DMS 273 treated with DMSO at 0.1 percent for 48 hours (cell line): ENCODE measurements around the gene LMAN2.
A peak's percentile ranks its signal among the peaks of the same experiment; 100 is the strongest.

Experiments used
- DNase-seq: peaks from one replicate; lab custom pipeline; 2025; lab: John Stamatoyannopoulos, UW

LMAN2 gene, protein sequence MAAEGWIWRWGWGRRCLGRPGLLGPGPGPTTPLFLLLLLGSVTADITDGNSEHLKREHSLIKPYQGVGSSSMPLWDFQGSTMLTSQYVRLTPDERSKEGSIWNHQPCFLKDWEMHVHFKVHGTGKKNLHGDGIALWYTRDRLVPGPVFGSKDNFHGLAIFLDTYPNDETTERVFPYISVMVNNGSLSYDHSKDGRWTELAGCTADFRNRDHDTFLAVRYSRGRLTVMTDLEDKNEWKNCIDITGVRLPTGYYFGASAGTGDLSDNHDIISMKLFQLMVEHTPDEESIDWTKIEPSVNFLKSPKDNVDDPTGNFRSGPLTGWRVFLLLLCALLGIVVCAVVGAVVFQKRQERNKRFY

DNA sequence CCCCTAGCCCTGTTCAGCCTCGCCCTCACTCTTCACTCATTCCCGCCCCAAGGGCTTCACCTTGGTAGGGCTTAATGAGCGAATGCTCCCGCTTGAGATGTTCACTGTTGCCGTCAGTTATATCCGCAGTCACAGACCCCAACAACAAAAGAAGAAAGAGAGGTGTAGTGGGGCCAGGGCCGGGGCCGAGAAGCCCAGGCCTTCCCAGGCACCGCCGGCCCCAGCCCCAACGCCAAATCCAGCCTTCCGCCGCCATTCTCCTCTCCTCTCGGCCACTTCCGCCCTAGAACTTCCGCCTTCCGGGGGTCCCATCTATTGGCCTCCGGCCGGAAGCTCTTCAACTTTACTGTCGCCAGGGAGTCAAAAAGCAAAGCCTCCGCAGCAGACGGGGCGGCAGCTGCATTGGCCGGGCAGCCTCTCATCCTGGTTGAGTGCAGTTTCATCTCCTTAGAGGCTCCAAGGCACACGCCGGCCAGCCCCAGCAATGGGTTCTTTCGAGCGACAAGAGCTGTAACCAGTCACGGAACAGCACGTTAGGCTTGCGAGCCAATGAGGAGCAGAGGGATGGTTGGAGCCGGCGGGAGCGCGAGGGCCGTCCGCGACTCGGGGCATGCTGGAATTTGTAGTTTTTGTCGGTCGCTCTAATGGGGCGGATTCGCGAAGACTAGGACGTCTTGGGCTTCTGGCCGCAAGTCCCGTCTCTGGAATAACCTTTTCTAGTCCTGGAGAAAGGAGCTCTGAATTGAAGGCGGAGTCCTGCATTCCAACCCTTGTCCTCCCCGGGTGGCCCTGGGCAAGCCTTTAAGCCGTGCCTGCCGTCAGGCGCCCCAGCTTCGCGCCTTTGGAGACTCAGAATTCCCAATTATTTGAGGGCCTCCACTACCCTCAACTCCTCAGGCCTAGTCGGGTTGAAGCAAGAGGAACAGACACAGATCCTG, at the start of gene LMAN2:
Gene LMAN2 (minus strand): TSS at position 277 of the 938 bp plus-strand sequence. CDS start 21 bp downstream, at position 256.
- DNase-seq, result peak; percentile 87

DNA sequence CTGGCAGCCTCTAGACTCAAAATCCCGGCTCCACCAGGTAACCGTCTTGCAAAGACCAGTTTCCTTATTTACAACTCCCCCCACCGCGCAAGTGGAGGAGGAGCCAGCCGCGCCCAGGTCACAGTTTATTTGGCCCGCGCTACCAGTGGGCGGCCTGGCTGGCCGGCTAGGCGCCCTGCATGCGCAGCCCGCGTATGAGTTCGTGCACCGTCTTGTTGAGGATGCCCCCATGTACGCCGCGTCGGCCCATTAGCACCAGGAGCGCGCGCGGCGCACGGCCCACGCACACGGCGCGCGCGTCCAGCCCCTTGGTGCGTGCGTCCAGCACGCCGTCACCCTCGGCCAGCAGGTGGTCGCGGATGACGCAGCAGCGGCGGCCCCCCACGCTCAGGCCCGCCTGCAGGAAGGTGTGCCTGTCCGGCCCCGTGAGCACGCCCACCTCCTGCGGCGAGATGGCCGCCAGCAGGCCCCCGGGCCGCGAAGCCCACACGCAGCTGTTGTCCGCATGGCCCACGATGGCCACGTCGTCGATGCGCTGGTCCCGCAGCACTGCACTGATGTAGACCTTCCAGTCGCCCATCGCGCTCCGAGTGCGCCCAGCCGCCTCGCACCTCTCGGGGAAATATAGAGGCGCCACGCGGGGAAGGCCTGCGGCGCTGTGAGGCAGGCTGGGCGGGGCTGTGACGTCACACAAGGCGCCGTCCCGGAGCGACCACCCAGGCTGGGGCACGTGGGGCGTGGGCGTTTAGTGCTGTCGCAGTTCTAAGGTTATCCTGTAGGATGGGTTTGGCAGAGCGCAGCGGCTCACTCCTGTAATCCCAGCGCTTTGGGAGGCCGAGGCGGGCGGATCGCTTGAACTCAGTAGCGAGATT, 48.8 kb upstream of the LMAN2 start, which contains the start of gene PFN3:
Gene PFN3 (minus strand): TSS at position 665 of the 872 bp plus-strand sequence. CDS start 85 bp downstream, at position 580.
- no peak for DNase-seq

DNA sequence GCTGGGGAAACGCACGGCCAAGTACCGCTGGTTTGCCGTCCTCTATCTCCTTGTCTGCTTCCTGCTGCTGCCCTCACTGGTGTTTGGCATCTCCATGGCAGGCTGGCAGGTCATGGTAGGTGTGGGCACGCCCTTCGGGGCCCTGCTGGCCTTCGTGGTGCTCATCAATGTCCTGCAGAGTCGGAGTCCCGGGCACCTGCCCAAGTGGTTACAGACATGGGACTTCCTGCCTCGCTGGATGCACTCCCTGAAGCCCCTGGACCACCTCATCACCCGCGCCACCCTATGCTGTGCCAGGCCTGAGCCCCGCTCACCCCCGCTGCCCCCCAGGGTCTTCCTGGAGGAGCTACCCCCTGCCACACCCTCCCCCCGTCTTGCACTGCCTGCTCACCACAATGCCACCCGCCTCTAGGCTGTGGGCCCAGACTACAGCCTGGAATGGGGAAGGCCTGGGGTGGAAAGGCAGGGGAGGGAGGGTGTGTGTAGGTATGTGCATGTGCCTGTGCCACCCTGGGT, 46.5 kb upstream of the LMAN2 start:
- DNase-seq, result no peak

DNA sequence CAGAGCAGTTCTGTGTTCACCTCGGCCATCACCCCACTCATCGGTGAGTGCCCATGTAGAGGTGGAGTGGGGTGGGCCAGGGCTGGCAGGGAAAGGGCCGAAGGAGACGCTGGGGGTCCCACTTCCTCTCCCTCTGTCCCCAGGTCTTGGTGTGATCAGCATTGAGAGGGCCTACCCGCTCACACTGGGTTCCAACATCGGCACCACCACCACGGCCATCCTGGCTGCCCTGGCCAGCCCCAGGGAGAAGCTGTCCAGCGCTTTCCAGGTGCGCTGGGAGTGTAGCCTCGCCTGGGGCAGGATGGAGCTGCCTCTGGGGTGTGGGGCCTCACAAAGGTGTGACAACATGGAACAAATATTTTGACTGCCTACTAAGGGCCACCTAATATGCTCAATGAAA, 45.3 kb upstream of the LMAN2 start:
- DNase-seq, result no peak

DNA sequence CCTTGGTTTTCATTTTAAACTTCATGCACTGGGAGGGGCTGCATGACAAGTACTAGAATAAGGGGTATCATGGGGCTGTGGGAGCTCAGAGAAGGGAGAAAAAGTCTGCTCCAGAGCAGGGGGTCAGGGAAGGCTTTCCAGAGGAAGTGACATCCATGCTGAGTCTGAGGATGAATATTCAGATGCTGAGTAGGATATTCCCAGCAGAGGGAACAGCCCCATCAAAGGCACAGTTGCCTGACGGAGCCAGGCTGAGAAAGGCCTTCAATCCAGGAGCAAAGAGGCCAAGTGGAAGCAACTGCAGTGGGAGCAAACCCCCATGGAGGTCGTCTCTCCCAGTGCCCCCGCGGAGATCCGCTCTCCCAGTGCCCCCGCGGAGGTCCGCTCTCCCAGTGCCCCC, 44.6 kb upstream of the LMAN2 start:
- no peak for DNase-seq

DNA sequence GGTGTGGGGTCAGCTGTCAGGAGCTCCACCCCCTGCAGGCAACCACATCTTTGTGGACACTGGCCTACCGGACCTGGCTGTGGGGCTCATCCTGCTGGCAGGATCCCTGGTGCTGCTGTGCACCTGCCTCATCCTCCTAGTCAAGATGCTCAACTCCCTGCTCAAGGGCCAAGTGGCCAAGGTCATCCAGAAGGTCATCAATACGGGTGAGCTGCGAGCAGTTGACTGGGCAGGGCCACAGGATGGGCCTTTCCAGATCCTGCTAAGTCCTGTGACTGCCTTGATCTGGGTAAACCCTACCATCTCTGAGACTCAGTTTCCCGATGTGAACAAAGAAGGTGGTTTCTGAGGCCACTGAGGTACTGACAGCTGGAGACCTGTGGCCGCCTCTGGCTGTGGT, 42.5 kb upstream of the LMAN2 start:
- no peak for DNase-seq

DNA sequence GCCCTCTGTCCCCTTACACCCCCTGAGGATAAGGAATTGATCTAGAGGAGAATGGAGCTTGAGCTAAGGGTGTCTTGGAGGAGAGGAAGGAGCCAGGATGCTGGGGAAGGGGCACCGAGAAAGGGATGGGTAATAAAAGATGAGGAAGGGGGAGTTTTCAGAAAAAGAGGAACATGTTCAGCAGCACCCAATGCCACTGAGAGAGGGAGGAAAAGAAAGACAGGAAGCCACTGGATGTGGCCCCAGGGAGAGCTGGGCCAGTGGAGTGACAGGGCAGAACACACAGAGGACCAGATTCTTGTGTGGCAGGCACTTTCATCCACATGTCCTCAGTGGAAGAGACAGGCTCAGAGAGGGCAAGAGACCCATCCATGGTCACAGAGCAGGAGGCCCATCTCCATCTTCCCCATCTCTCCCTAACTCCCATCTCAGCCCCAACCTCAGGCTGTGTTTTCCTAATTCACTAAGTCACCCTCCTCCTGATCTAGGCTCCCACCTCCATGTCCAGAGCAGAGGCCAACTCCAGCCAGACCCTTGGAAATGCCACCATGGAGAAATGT, 41.8 kb upstream of the LMAN2 start:
- DNase-seq, result no peak

DNA sequence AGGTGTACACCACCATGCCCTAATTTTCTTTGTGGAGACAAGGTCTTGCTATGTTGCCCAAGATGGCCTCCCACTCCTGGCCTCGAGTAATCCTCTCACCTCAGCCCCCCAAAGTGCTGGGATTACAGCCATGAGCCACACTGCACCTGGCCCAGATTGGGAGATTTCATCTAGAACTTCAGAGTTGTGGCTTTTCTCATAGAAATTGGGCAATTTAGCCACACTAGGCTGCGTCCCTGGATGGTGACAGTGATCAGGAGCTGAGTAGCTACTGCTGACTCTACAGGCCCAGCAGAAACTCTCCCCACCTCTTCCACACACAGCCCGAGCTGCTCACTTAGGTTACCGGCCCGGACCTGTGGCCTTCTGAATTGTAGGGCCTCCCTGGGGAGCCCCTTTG, 41.3 kb upstream of the LMAN2 start:
- no peak for DNase-seq

DNA sequence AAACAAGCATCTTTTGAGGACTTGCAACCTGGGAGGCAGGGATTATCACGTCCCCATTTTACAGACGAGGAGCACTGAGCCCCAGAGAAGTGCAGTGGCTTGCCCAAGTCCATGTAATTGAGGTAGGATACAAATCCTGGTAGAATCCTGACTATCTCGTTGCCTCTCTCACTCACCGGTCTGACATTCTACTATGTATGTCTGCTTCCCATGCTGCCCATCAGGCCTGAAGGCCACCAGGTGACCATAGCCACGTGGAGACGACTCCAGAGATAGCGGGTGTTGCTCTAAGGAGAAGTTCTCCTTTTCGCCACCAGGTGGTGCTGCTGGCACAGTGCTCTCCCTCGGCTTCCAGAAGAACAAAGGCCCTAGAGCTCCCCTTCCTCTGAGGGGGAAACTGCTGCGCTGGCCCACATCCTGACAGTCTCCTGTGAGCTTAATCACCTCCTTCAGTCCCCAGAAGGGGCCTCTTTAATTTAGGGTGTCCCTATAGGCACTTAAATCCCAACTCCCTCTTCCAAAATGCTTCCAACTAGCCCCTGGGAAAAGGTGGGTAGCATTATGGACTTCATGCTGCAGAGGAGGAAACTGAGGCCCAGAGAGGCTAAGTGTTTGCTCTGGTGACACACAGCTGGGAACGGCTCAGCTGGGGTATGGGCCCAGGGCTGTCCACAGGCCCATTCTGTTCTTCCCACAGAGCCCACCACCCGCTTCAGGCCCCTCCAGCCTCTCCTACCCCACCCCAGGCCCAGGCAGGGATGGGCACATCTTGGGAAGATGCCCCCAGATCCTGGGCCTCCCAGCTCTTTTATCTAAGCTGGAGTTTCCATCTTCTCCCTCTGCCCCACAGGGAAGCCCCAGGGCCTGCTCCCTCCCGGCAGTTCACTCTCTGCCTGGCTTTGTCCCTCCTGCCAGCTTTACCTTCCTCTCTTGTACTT, 39.2 kb upstream of the LMAN2 start:
- peak; percentile 42 for DNase-seq

DNA sequence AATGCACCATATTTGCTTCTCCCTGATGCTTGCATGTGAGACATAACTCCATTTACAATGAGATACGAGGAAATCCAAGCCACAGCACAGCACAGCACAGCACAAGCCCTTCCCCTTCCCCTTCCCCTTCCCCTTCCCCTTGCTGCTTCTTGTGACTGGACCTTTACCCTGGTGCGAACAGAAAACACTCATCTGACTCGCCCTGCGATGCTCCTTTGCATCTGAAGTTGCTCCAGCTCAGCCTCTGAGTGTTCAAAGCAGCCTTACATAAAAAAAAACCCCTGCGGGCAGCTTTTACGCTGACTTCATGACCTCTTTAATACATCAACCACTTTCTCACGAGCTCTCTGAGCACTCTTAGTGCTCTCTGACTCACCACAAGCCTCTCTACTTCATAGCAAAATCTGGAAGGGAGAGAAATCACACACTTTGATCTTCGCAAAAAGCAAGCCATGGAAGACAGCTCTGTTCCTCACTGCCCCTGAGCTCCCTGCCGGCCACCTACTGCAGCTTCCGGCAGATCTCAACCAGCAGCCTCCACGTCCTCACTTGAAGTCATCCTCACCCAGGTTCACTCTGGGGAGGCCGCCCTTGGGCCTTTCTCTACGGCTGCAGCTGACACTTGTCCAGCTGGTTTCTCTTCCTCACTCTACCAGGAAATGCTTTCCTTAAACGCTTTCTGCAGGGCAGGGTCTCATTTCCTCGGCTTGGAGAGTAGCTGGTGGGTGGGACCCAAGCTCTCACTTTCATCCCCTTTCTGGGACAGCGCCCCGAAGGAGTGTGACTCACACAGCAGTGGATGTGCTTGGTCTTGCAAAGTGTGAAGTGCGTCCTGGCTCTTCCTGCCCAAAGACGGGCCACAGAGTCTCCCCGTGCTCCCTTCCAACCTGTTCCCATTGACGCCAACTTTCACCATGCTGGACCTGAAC, 38.0 kb upstream of the LMAN2 start:
- DNase-seq, result no peak

DNA sequence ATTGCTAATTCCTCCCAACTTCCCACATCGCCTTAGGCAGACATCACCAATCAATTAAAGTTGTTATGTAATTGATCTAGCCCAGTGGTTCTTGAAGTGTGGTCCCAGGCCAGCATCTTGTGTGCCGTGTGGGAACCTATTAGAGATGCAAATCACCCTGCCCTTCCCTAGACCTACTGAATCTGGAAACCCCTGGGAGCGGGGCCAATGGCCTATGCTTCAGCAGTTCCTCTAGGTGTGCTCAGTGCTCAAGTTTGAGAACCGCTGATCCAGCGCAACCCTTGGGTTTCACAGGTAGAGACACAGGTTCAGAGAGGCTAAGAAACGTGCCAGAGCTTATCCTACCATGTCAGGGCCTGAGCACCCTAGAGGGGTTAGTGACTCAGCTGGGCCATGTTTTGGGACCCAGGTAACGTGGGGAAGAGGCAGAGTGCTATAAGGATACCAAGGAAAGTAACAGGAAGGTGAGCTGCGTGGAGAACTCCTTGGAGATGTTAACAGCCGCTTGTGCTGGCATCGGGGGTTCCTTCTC, 37.1 kb upstream of the LMAN2 start:
- DNase-seq, result no peak

DNA sequence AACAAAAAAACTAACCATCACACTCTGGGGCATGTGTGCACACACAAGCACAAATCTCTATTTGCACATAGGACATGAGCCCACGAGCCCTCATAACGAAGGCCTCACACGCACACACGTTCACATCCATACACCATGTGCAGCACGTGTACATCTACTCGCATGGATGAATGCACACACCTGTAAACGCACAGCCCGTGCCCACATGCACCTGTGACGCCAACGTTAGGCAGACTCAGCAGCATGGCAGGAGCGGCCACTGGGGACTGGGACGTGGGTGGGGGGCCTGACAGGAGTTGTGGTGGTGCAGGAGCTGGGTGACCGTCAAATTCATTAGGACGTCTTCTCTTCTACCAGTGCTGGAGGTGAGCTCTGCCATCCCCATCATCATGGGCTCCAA, 35.9 kb upstream of the LMAN2 start:
- DNase-seq, result no peak

DNA sequence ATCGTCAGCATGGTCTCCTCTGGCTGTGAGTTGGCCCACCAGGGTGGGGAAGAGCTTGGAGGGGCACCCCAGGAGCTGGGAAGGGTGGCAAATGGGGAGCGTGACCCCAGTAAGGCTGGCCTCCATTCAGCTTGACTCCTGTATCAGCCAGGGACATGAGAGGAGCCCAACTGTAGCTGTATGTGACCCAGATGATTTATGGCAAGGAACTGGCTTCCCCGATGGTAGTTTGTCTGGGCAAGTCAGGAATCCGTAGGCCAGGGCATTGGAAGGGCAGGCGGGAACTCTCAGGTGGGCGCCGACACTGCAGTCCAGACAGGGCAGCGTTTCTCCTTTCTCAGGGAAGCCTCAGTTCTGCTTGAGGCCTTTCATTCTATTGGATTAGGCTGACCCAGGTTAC, 35.1 kb upstream of the LMAN2 start:
- no peak for DNase-seq

DNA sequence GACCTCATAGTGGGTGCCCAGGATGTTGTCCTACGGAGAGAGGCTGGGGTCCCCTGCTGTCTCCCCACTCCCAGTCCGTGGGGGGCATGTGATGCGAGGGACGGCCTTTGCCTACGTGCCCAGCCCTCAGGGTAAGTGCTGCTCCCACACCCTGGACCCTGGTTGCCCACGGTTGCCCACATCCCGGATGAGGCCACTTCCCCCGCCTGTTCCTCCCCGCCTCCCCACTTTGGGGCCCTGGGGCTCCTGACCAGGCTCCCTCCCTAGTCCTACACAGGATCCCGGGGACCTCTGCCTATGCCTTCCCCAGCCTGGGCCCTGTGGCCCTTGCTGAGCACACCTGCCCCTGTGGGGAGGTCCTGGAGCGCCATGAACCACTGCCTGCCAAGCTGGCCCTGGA, 34.3 kb upstream of the LMAN2 start:
- DNase-seq, result no peak

DNA sequence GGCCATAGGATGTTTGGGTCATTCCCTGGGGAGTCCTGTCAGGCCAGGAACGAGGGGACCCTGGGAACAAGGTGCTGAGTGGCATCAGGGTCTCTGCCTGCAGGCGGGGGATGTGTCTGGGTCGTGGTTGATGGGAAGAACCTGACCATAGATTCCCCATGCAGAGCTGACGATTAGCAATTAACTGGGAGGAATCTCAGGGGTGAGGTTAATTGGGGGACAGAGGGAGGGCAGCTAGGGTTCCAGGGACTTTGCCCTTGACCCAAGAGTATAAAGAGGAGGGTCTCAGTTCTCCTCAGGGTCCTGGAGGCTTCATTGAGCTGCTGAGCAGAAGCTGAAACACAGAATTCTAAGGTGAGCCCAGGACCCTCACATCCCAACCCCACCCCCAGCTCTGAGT, 32.7 kb upstream of the LMAN2 start, which contains the start of gene SLC34A1:
Gene SLC34A1 (plus strand): TSS at position 301 of the 400 bp plus-strand sequence. CDS start 1,308 bp downstream, outside the sequence.
- DNase-seq, result no peak

DNA sequence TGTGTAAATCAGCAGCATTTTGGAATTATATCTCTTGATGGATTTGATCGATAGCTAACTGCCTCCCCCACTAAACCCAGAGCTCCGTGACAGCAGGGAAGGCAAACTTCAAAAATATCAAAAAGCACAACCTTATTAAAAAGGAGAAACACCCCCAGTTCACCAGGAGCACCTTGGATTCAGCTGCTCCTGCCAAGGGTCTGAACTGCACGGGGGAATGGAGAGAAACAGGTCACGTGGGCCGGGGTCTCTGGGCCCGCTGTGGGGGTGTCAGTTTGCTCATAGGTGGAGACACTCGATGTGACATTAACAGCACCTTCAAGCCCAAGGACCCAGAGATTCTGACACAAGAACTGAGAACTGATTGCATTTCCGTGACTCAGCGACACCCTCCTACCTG, 31.7 kb upstream of the LMAN2 start:
- no peak for DNase-seq

DNA sequence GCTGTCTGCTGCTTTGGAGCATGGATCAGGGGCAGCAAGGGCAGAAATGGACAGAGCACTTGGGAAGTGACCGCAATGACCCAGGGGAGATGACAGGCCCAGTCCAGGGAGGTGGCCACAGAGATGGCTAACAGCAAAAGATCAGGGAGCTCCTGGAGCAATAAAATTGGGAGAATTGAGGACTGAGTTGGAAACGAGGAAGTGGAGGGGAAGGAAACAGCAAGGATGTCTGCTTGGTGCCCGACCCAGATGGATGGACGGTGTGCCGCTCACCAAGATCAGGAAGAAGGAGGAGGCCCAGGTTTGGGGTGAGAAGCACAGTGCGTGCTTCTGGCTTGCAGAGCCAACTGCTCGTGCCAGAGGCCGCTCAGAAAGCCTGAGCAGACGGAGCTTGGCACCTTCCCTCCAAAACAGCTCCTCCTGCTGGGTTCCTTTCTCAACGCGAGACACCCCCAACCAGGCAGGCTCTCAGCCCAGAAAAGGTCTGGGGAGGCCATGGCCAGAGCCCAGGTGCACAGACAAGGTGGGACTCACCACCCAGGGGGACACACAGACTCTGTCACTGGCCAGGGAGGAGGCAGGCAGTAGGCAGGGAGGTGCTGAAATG, 31.1 kb upstream of the LMAN2 start:
- peak; percentile 22 for DNase-seq

DNA sequence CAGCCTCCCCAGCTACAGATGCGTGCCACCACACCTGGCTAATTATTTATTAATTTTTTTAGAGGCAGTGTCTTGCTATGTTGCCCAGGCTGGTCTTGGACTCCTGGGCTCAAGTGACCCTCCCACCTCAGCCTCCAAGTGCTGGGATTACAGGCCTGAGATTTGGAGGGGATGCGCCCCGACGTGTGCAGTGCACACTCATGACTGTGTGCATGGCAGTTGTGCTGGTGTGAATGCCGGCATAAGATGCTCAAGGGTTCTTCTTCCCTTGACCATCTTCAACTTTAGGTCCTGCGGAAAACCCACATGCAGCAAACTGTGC, 29.3 kb upstream of the LMAN2 start:
- DNase-seq, result no peak
